ENCODE measurements around the gene FAM193A.
A peak's percentile ranks its signal among the peaks of the same experiment; 100 is the strongest.

Gene FAM193A, protein sequence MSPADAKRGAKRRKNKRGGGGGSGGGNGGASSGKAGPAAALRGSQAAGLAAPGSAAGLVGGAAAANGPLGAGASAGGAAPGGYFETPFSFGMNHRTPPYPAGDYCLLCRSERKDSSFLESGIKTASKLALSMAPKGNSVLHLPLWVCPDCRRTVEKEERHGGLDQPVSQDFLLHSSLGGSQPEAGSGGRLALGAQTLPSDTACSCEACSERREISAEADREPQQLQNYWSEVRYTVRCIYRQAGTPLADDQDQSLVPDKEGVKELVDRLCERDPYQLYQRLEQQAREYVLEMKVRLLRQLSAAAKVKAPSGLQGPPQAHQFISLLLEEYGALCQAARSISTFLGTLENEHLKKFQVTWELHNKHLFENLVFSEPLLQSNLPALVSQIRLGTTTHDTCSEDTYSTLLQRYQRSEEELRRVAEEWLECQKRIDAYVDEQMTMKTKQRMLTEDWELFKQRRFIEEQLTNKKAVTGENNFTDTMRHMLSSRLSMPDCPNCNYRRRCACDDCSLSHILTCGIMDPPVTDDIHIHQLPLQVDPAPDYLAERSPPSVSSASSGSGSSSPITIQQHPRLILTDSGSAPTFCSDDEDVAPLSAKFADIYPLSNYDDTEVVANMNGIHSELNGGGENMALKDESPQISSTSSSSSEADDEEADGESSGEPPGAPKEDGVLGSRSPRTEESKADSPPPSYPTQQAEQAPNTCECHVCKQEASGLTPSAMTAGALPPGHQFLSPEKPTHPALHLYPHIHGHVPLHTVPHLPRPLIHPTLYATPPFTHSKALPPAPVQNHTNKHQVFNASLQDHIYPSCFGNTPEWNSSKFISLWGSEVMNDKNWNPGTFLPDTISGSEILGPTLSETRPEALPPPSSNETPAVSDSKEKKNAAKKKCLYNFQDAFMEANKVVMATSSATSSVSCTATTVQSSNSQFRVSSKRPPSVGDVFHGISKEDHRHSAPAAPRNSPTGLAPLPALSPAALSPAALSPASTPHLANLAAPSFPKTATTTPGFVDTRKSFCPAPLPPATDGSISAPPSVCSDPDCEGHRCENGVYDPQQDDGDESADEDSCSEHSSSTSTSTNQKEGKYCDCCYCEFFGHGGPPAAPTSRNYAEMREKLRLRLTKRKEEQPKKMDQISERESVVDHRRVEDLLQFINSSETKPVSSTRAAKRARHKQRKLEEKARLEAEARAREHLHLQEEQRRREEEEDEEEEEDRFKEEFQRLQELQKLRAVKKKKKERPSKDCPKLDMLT (N-terminal part only)

DNA sequence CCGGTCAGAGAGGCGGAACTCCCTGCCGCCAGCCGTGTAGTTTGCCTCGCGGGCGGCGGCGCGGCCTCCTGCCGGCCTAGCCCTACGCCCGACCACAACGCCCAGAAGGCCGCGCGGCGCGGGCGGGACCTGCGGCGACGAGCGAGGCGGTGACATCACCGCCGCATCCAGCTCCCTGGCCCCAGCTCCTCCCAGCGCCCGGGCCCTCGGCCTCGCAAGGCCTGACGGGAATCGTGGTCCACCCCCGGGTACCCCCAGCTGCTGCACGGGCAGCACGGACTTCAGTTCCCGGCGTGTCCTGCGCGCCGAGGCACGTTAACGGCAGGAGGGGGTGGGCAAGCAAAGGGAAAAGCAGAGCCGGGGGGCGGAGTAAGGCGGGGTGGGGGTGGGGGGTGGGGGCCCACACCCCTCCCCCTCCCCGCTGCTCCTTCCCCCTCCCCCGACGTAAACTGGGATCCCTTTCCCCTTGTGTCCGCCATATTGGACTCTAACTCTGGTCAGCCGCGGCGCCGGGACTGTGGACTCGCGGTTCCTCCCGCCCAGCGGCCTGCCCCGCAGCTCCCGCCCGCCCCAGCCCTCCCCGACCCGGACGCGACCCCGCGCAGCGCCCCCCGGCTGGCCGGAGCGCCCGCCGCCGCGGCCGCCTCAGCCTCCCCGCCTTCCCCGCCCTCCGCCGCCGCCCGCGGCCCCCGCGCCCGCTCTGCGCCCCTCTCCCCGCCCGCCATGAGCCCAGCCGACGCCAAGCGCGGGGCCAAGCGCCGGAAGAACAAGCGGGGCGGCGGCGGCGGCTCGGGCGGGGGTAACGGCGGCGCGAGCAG lies at the start of gene FAM193A:
Gene FAM193A, plus strand, starts transcription at position 455 of the 818 bp plus-strand sequence. Its CDS starts 269 bp downstream, at position 724.
- TF ChIP-seq, protein P1, sequence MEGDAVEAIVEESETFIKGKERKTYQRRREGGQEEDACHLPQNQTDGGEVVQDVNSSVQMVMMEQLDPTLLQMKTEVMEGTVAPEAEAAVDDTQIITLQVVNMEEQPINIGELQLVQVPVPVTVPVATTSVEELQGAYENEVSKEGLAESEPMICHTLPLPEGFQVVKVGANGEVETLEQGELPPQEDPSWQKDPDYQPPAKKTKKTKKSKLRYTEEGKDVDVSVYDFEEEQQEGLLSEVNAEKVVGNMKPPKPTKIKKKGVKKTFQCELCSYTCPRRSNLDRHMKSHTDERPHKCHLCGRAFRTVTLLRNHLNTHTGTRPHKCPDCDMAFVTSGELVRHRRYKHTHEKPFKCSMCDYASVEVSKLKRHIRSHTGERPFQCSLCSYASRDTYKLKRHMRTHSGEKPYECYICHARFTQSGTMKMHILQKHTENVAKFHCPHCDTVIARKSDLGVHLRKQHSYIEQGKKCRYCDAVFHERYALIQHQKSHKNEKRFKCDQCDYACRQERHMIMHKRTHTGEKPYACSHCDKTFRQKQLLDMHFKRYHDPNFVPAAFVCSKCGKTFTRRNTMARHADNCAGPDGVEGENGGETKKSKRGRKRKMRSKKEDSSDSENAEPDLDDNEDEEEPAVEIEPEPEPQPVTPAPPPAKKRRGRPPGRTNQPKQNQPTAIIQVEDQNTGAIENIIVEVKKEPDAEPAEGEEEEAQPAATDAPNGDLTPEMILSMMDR (conservative IDR thresholded peaks at IDR 0.05), result no peak
- H3K27ac ChIP-seq, result peak within 1 kb of the TSS; percentile 93

DNA sequence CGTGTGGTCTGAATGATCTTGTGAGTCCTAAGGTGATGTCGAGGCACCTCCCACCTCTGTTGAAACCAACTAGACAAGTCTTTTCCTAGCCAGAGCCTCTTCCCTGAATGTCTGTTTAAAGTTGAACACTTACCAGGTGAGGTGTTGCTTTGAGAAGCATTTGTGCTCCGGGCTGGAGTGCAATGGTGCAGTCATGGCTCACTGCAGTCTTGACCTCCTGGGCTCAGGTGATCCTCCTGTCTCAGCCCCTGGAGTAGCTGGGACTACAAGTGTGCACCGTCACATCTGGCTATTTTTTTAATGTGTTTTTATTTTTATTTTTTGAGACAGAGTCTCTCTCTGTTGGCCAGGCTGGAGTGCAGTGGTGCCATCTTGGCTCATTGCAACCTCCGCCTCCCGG lies 49.5 kb upstream of the FAM193A start:
- TF ChIP-seq, protein P1 (conservative IDR thresholded peaks at IDR 0.05), result no peak
- no peak overlapping the region for H3K27ac ChIP-seq

DNA sequence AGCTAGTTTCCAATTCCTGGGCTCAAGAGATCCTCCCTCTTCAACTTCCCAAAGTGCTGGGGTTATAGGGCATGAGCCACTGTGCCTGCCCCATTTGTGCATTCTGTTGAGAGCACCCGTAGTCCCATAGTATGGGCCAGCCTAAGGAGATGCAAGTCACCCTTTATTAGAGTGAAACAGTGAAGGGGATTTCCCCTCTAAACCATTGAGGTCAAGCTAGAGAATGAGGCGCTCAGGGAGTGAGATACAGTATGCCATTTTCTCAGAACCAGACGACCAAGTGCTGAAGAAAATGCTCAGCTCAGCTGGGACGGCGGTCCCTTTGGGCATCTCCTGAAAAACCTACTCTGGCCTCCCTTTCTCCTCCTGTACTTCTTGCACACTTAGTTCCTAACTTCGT lies 48.8 kb upstream of the FAM193A start:
- TF ChIP-seq, protein P1 (conservative IDR thresholded peaks at IDR 0.05), result no peak

DNA sequence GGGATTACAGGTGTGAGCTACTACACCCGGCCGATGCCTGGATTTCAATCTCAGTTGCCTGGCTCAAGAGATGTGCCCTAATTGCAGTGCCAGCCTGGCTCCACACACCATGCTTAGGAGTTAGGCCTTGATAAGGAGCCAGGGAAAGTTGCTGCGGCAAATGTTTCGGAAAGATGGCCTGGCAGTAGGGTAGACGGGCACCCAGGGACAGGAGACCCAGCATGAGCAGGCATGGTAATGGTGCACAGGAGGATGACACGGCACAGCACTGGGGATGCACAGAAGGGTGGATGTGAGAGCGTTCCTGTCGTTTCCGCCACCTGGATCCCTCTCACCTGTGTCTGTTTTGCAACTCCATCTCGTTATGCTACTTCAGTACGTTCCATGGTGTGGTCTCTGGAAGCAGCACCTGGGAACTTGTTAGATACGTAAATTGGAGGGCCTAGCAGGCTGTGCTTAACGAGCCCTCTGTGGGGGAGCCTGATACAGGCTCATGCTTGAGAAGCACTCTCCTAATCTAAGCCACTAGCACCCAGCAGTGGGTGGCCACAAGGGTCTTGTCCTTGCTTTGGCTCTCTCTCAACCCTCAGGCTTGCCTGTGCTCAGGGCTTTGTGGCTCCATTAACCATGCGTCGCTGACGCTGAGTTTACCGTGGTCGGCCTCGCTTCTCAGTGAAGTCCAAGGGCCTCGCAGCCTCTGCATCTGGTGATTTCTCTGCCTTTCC lies 47.2 kb upstream of the FAM193A start:
- no peak overlapping the region for H3K27ac ChIP-seq
- TF ChIP-seq, protein P1 (conservative IDR thresholded peaks at IDR 0.05), result no peak

More for the DNA sequence above, 48.8 kb upstream of the FAM193A start:
- H3K27ac ChIP-seq, result no peak overlapping the region

DNA sequence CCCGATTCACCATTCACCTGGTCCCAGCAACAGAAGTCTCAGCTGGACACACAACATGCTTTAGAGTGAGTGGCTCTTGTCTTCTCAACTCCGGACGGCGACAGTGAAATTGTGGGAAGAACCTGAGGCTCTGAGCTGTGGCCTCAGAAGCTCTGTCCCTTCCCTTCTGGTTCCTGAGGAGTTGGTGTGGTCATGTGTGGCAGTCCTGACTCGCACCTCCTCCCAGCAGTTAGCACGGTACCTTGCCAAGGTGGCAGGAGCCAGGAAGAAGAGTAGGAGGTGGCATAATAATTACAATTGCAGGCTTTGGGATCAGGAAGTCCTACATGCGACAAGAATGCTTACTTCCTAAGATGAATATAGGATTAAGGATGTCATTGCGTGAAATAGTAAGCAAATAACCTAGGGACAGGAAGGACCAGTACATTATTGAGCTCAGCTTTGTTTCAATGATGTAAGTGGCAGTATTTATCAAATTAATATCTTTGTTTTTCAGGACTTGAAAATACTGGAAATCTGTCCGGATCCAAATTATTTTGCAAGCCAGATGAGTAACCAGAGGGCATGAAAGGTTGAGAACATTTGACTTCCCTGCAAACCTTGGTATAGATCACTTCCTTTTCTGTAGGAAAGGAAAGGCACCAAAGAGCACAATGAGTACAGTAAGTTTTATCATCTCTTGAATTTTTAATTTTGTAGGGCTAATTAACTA lies 46.5 kb upstream of the FAM193A start:
- TF ChIP-seq, protein P1 (conservative IDR thresholded peaks at IDR 0.05), result no peak
- no peak overlapping the region for H3K27ac ChIP-seq

DNA sequence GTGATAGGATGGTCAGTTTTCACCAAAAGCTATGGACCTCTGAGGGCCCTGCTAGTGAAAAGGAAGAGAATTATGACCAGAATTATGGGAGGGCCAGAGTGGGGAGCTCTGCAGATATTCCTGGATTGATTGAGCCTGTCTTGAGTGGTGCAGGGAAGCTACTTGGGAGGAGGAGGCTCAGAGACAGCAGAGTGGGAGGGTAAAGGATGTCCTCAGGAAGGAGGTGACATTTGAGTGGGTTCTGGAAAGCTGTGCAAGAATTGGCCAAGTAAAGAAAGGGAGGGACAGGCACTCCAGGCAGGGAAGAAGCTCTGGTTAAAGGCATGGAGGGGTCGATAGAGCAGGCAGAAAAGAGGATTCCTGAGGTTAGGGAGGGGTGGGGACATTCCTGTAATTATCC lies 43.5 kb upstream of the FAM193A start:
- TF ChIP-seq, protein P1 (conservative IDR thresholded peaks at IDR 0.05), result no peak
- no peak overlapping the region for H3K27ac ChIP-seq
